Measurements from ENCODE around the gene ARHGAP25.

GRCh38 chr2:68871159-68871764 lies 136.7 kb downstream of the ARHGAP25 start, which contains the start of gene BMP10:
- TF ChIP-seq CTCF (conservative IDR thresholded peaks at IDR 0.05; ENCODE audit: low read length) = no peak
- no peak for TF ChIP-seq EZH2phosphoT487 (IDR thresholded peaks at IDR 0.05; ENCODE audit: borderline replicate concordance, low read depth, low read length)
